NCI-H1417 (cell line): ENCODE measurements around the gene PTH1R.

Experiments used
- DNase-seq, 3 experiments: peaks; one replicate each; lab custom pipeline; 2025; lab: John Stamatoyannopoulos, UW

Gene PTH1R

GRCh38 chr3:46849686-46850467 lies 27.6 kb upstream of the PTH1R start:
- DNase-seq, result no peak

- no peak for DNase-seq
These were observed 27.1 kb upstream of the PTH1R start for GRCh38 chr3:46850468-46850779.

GRCh38 chr3:46851364-46852333 lies 25.9 kb upstream of the PTH1R start:
- DNase-seq, result no peak

- DNase-seq, result no peak
These were observed 25.2 kb upstream of the PTH1R start for GRCh38 chr3:46852334-46852720.

GRCh38 chr3:46852839-46853355 lies 24.6 kb upstream of the PTH1R start:
- DNase-seq, result no peak

- no peak for DNase-seq
These were observed 23.8 kb upstream of the PTH1R start for GRCh38 chr3:46853441-46854415.

- no peak for DNase-seq
These were observed 22.9 kb upstream of the PTH1R start for GRCh38 chr3:46854555-46854991.

- no peak for DNase-seq
These were observed 20.7 kb upstream of the PTH1R start for GRCh38 chr3:46856576-46857471.

- peak in 2 of 3 experiments; percentile 1 to 26 for DNase-seq
These were observed 19.8 kb upstream of the PTH1R start for GRCh38 chr3:46857485-46858341.

- no peak for DNase-seq
These were observed 19.1 kb upstream of the PTH1R start for GRCh38 chr3:46858456-46858855.

GRCh38 chr3:46859001-46859710 lies 18.4 kb upstream of the PTH1R start:
- DNase-seq, result peak in 1 of 3 experiments; percentile 3

GRCh38 chr3:46860017-46860809 lies 17.3 kb upstream of the PTH1R start:
- DNase-seq, result peak in 1 of 3 experiments; percentile 1

GRCh38 chr3:46860810-46861604 lies 16.5 kb upstream of the PTH1R start:
- DNase-seq, result no peak

GRCh38 chr3:46861605-46862368 lies 15.7 kb upstream of the PTH1R start:
- DNase-seq, result no peak

- DNase-seq, result no peak
These were observed 15.0 kb upstream of the PTH1R start for GRCh38 chr3:46862369-46863025.

- DNase-seq, result no peak
These were observed 14.2 kb upstream of the PTH1R start, which contains the start of gene MYL3 for GRCh38 chr3:46863261-46863782. Gene MYL3, minus strand, starts transcription at chr3:46863444. Its CDS starts 54 bp downstream, at chr3:46863390.
